H9 (cell line): ENCODE results near the gene COX7B2. TPM values are rescaled to one million over a fixed set of nuclear protein-coding genes. Genes with fewer than 3 reads are reported as not detected.

ENCODE experiments used
- DNase-seq: peaks from one replicate; pipeline ENCODE4 v3.0.0-alpha.2; 2017
- H2AFZ ChIP-seq: one replicate; pipeline ENCODE4 v1.6.1; 2013; ENCODE audit warnings: mild to moderate bottlenecking, low read length, control low read depth, moderate library complexity
- H2AK5ac ChIP-seq: 2 replicates; pipeline ENCODE4 v1.6.1; 2013; ENCODE audit warnings: low read length, control low read depth, mixed read lengths; ENCODE audit not compliant: insufficient read length
- H2BK120ac ChIP-seq: one replicate; pipeline ENCODE4 v1.6.1; 2013; ENCODE audit warnings: low read depth, mild to moderate bottlenecking, low read length, control low read depth, inconsistent platforms; ENCODE audit not compliant: poor library complexity, severe bottlenecking
- H2BK12ac ChIP-seq: 2 replicates; pipeline ENCODE4 v1.6.1; 2013; ENCODE audit warnings: low read length, control low read depth, mixed read lengths, low read depth; ENCODE audit not compliant: insufficient read length
- H2BK15ac ChIP-seq: 2 replicates; pipeline ENCODE4 v1.6.1; 2013; ENCODE audit warnings: low read depth, low read length, control low read depth
- H2BK20ac ChIP-seq: one replicate; pipeline ENCODE4 v1.6.1; 2013; ENCODE audit warnings: low read depth, mild to moderate bottlenecking, low read length, control low read depth, inconsistent platforms; ENCODE audit not compliant: poor library complexity, severe bottlenecking
- H2BK5ac ChIP-seq: 2 replicates; pipeline ENCODE4 v1.6.1; 2013; ENCODE audit warnings: low read length, control low read depth, mixed read lengths; ENCODE audit not compliant: insufficient read length
- H3K14ac ChIP-seq: 2 replicates; pipeline ENCODE4 v1.6.1; 2013; ENCODE audit warnings: low read length, control low read depth; ENCODE audit not compliant: insufficient read depth
- H3K18ac ChIP-seq: 2 replicates; pipeline ENCODE4 v1.6.1; 2013; ENCODE audit warnings: low read depth, mild to moderate bottlenecking, mixed read lengths, low read length, control low read depth; ENCODE audit not compliant: insufficient read length
- H3K23ac ChIP-seq: 2 replicates; pipeline ENCODE4 v1.6.1; 2013; ENCODE audit warnings: low read length, control low read depth, mixed read lengths, low read depth; ENCODE audit not compliant: insufficient read length
- H3K23me2 ChIP-seq: 2 replicates; pipeline ENCODE4 v1.6.1; 2013; ENCODE audit warnings: low read depth, mild to moderate bottlenecking, mixed read lengths, low read length, control low read depth; ENCODE audit not compliant: insufficient read length, poor library complexity, severe bottlenecking
- H3K27ac ChIP-seq: 2 replicates; pipeline ENCODE4 v1.5.1; 2013; ENCODE audit warnings: low read length, control low read depth, mixed read lengths, low read depth; ENCODE audit not compliant: insufficient read length
- H3K27me3 ChIP-seq: 2 replicates; pipeline ENCODE4 v1.6.1; 2013; ENCODE audit warnings: low read length, control low read depth, inconsistent platforms; ENCODE audit not compliant: insufficient read depth
- H3K4ac ChIP-seq: 2 replicates; pipeline ENCODE4 v1.6.1; 2013; ENCODE audit warnings: low read depth, mild to moderate bottlenecking, control low read depth, inconsistent platforms, low read length, moderate library complexity
- H3K4me1 ChIP-seq: 2 replicates; pipeline ENCODE4 v1.6.1; 2013; ENCODE audit warnings: low read length, control low read depth, inconsistent platforms; ENCODE audit not compliant: insufficient read depth
- H3K4me2 ChIP-seq: 2 replicates; pipeline ENCODE4 v1.6.1; 2013; ENCODE audit warnings: low read length, control low read depth, mixed read lengths; ENCODE audit not compliant: insufficient read length, insufficient read depth
- H3K56ac ChIP-seq: 2 replicates; pipeline ENCODE4 v1.6.1; 2013; ENCODE audit warnings: low read depth, mild to moderate bottlenecking, mixed read lengths, low read length, control low read depth; ENCODE audit not compliant: insufficient read length
- H3K79me1 ChIP-seq: 2 replicates; pipeline ENCODE4 v1.6.1; 2013; ENCODE audit warnings: low read depth, mild to moderate bottlenecking, moderate library complexity, low read length, control low read depth, inconsistent platforms; ENCODE audit not compliant: insufficient read depth, poor library complexity, severe bottlenecking
- H3K79me2 ChIP-seq: 2 replicates; pipeline ENCODE4 v1.6.1; 2013; ENCODE audit warnings: low read length, control low read depth, inconsistent platforms; ENCODE audit not compliant: insufficient read depth
- H3K9ac ChIP-seq: 2 replicates; pipeline ENCODE4 v1.6.1; 2013; ENCODE audit warnings: low read length, control low read depth, mixed read lengths; ENCODE audit not compliant: insufficient read length; ENCODE audit errors: extremely low read depth
- H3K9me3 ChIP-seq: one replicate; pipeline ENCODE4 v1.6.1; 2013; ENCODE audit warnings: low read depth, low read length, inconsistent platforms; ENCODE audit not compliant: control insufficient read depth
- H3T11ph ChIP-seq: one replicate; pipeline ENCODE4 v1.6.1; 2013; ENCODE audit warnings: mild to moderate bottlenecking, low read length, control low read depth, inconsistent platforms
- H4K20me1 ChIP-seq: one replicate; pipeline ENCODE4 v1.6.1; 2013; ENCODE audit not compliant: control insufficient read depth, insufficient read length, insufficient read depth
- H4K5ac ChIP-seq: 2 replicates; pipeline ENCODE4 v1.6.1; 2013; ENCODE audit warnings: low read depth, mild to moderate bottlenecking, mixed read lengths, low read length, control low read depth; ENCODE audit not compliant: insufficient read length
- H4K8ac ChIP-seq: replicated peaks from 2 replicates; pipeline ENCODE4 v1.6.1; 2013; ENCODE audit warnings: low read length, control low read depth, mixed read lengths, low read depth; ENCODE audit not compliant: insufficient read length
- H4K91ac ChIP-seq: 2 replicates; pipeline ENCODE4 v1.6.1; 2013; ENCODE audit warnings: low read depth, mild to moderate bottlenecking, moderate library complexity, mixed read lengths, low read length, control low read depth; ENCODE audit not compliant: insufficient read length
- H3K27ac Mint-ChIP-seq, 3 experiments: 2 replicates in 2 of 3; 3 replicates in 1 of 3; pipeline ENCODE4 v1.8.0; 2020 to 2021; ENCODE audit warnings: mixed read lengths in 3 of 3, mild to moderate bottlenecking in 1 of 3, moderate library complexity in 1 of 3
- H3K27me3 Mint-ChIP-seq: 2 replicates; pipeline ENCODE4 v1.8.0; 2021; ENCODE audit warnings: low read depth, mild to moderate bottlenecking, moderate library complexity, mixed read lengths
- H3K36me3 Mint-ChIP-seq, 3 experiments: 2 replicates in 2 of 3; 3 replicates in 1 of 3; pipeline ENCODE4 v1.8.0; 2020 to 2021; ENCODE audit warnings: low read depth in 3 of 3, mixed read lengths in 3 of 3; ENCODE audit not compliant: insufficient read depth in 1 of 3
- H3K4me1 Mint-ChIP-seq, 2 experiments: 2 replicates each; pipeline ENCODE4 v1.8.0; 2020; ENCODE audit warnings: mixed read lengths in 2 of 2
- H3K4me3 Mint-ChIP-seq, 2 experiments: 2 replicates in 1 of 2; 3 replicates in 1 of 2; pipeline ENCODE4 v1.8.0; 2020 to 2021; ENCODE audit warnings: mild to moderate bottlenecking in 2 of 2, mixed read lengths in 2 of 2, moderate library complexity in 1 of 2
- H3K9me3 Mint-ChIP-seq, 2 experiments: 2 replicates in 1 of 2; 3 replicates in 1 of 2; pipeline ENCODE4 v1.8.0; 2020; ENCODE audit warnings: mild to moderate bottlenecking in 2 of 2, mixed read lengths in 2 of 2, moderate library complexity in 1 of 2
- CTCF ChIP-seq: fragments of 200-600 bp; sonication (generic); conservative IDR thresholded peaks from 3 replicates; pipeline ENCODE4 v1.8.0; 2021; ENCODE audit warnings: antibody characterized with exemption, mild to moderate bottlenecking
- WGBS: extraction: QIAGEN DNeasy Blood & Tissue Kit; methylation state at CpG from one replicate; pipeline ENCODE4 v1.1.7; 2013; ENCODE audit warnings: missing lambda C conversion rate, low lambda C conversion rate, mixed read lengths; ENCODE audit not compliant: insufficient read length; ENCODE audit errors: extremely low coverage; 5-methylcytosine and 5-hydroxymethylcytosine counted together
- total RNA-seq: library from RNA; stranded (reverse); gene quantifications from 2 replicates; pipeline ENCODE4 v1.2.1, GENCODE V29; 2021

The COX7B2 gene
- total RNA-seq, 1 experiment from 2014 or later, result not detected

GRCh38 chr4:46956451-46956850, 47.4 kb upstream of the COX7B2 start:
- Histone ChIP-seq H3K56ac (no peak overlapping the region), H3K27ac (no peak overlapping the region), H2BK15ac (no peak overlapping the region), H3K9me3 (no peaks in the 10 kb centered on the region), H3K23ac (no peak overlapping the region), H2BK20ac (no peak overlapping the region), H4K8ac (no peak overlapping the region), H3K14ac (no peak overlapping the region), H3K4me2 (no peak overlapping the region), H2BK12ac (no peak overlapping the region), H4K20me1 (no peaks in the 10 kb centered on the region), H4K91ac (no peak overlapping the region), H2AFZ (no peak overlapping the region), H4K5ac (no peak overlapping the region), H3K23me2 (no peaks in the 10 kb centered on the region), H3K4ac (no peak overlapping the region), H3K79me2 (no peaks in the 10 kb centered on the region), H3K27me3 (no peaks in the 10 kb centered on the region), H3T11ph (no peak overlapping the region), H3K4me1 (no peaks in the 10 kb centered on the region; the same call in 1 of the 2 replicates), H3K9ac (no peak overlapping the region), H2AK5ac (no peak overlapping the region), H2BK120ac (no peak overlapping the region), H3K79me1 (no peaks in the 10 kb centered on the region), H2BK5ac (no peak overlapping the region), H3K18ac (no peak overlapping the region)
- no peak for DNase-seq
- no CpG with 5 or more reads among the region's 4 CpGs for whole genome bisulfite sequencing
- Mint-ChIP-seq H3K4me3 (no peak overlapping the region), H3K9me3 (no peaks in the 10 kb centered on the region), H3K4me1 (no peaks in the 10 kb centered on the region), H3K27me3 (no peaks in the 10 kb centered on the region; the same call in none of the 2 replicates), H3K36me3 (no peaks in the 10 kb centered on the region), H3K27ac (no peak overlapping the region)
- no peak for TF ChIP-seq CTCF
